Type B pancreatic cell (in vitro differentiated cells): ENCODE measurements around the gene WDR93. TPM values are rescaled to one million over a fixed set of nuclear protein-coding genes. Genes with fewer than 3 reads are reported as not detected.

Source experiments
- DNase-seq: peaks from one replicate; pipeline ENCODE4 v3.0.0; 2021; ENCODE audit warnings: mixed read lengths; ENCODE audit not compliant: unreplicated experiment; ENCODE audit errors: extremely low spot score
- H3K27ac Mint-ChIP-seq: 2 replicates; pipeline ENCODE4 v1.8.0; 2021; ENCODE audit warnings: mild to moderate bottlenecking, mixed read lengths
- H3K27me3 Mint-ChIP-seq: 2 replicates; pipeline ENCODE4 v1.8.0; 2021; ENCODE audit warnings: mixed read lengths
- H3K36me3 Mint-ChIP-seq: 2 replicates; pipeline ENCODE4 v1.8.0; 2021; ENCODE audit warnings: mixed read lengths
- H3K4me1 Mint-ChIP-seq: one replicate; pipeline ENCODE4 v1.8.0; 2021; ENCODE audit warnings: mixed read lengths; ENCODE audit not compliant: unreplicated experiment
- H3K4me3 Mint-ChIP-seq: 2 replicates; pipeline ENCODE4 v1.8.0; 2021; ENCODE audit warnings: mild to moderate bottlenecking, mixed read lengths
- H3K9me3 Mint-ChIP-seq: 2 replicates; pipeline ENCODE4 v1.8.0; 2021; ENCODE audit warnings: mixed read lengths
- CTCF ChIP-seq: fragments of 200-600 bp; sonication (generic); conservative IDR thresholded peaks from 2 replicates; pipeline ENCODE4 v1.5.0; 2021; ENCODE audit warnings: antibody characterized with exemption, mild to moderate bottlenecking
- total RNA-seq: library from RNA; stranded (reverse); gene quantifications from 2 replicates; pipeline ENCODE4 v1.2.1, GENCODE V29; 2021; ENCODE audit warnings: low replicate concordance

The WDR93 gene
- total RNA-seq, 1 donor from 2014 or later: 1.5 TPM

- TF ChIP-seq CTCF: no peak
- no peak for DNase-seq
- H3K4me1 Mint-ChIP-seq: peaks cover 13% of the 10 kb centered on the region
- no peaks in the 10 kb centered on the region for H3K9me3 Mint-ChIP-seq
- peaks cover 3% of the 10 kb centered on the region for H3K36me3 Mint-ChIP-seq
- no peak overlapping the region for H3K27ac Mint-ChIP-seq
- peaks cover 5% of the 10 kb centered on the region for H3K27me3 Mint-ChIP-seq
- H3K4me3 Mint-ChIP-seq: no peak overlapping the region
Observed at GRCh38 chr15:89652666-89653065, 37.9 kb upstream of the WDR93 start.

GRCh38 chr15:89653578-89653977, 37.0 kb upstream of the WDR93 start:
- peak overlapping the region; percentile 66 for H3K4me3 Mint-ChIP-seq
- no peaks in the 10 kb centered on the region for H3K9me3 Mint-ChIP-seq
- DNase-seq: no peak
- peaks cover 5% of the 10 kb centered on the region for H3K27me3 Mint-ChIP-seq
- H3K36me3 Mint-ChIP-seq: peaks cover 3% of the 10 kb centered on the region
- H3K27ac Mint-ChIP-seq: no peak overlapping the region
- H3K4me1 Mint-ChIP-seq: peaks cover 13% of the 10 kb centered on the region
- no peak for TF ChIP-seq CTCF

GRCh38 chr15:89654301-89654761, 36.3 kb upstream of the WDR93 start:
- Mint-ChIP-seq H3K36me3 (peaks cover 3% of the 10 kb centered on the region), H3K4me3 (peak overlapping the region; percentile 86), H3K9me3 (no peaks in the 10 kb centered on the region), H3K4me1 (peaks cover 13% of the 10 kb centered on the region), H3K27me3 (peaks cover 11% of the 10 kb centered on the region), H3K27ac (peak overlapping the region; percentile 62)
- TF ChIP-seq CTCF: no peak
- no peak for DNase-seq

GRCh38 chr15:89654847-89655805, 35.5 kb upstream of the WDR93 start, which contains the start of gene KIF7:
TSS of gene KIF7 (minus strand) at chr15:89655467. CDS start at chr15:89652930, 2,537 bp downstream.
- Mint-ChIP-seq H3K27me3 (peaks cover 18% of the 10 kb centered on the region), H3K9me3 (no peaks in the 10 kb centered on the region)

More at GRCh38 chr15:89654847-89655805, 35.5 kb upstream of the WDR93 start, which contains the start of gene KIF7:
- peaks cover 13% of the 10 kb centered on the region for H3K4me1 Mint-ChIP-seq
- H3K27ac Mint-ChIP-seq: peak within 1 kb of the TSS; percentile 62
- peaks cover 3% of the 10 kb centered on the region for H3K36me3 Mint-ChIP-seq
- no peak for DNase-seq
- peak within 1 kb of the TSS; percentile 86 for H3K4me3 Mint-ChIP-seq
- no peak for TF ChIP-seq CTCF
